GM12878 (cell line): Measurements from ENCODE around the gene ITPR2. TPM values are rescaled to one million over a fixed set of nuclear protein-coding genes. Genes with fewer than 3 reads are reported as not detected.

ENCODE experiments used
- ATF7 ChIP-seq: fragments of 450-650 bp; IDR thresholded peaks from 2 replicates; pipeline ENCODE4 v1.6.1; 2016; ENCODE audit warnings: low read depth, mild to moderate bottlenecking
- BHLHE40 ChIP-seq, 2 experiments: fragments of 450-650 bp in 1 of 2; IDR thresholded peaks; 2 replicates each; pipeline ENCODE4 v1.6.1; 2011 to 2017; ENCODE audit warnings: low read depth in 2 of 2, borderline replicate concordance in 1 of 2, improper control_type of control experiment in 1 of 2, low read length in 1 of 2, mild to moderate bottlenecking in 1 of 2
- BRCA1 ChIP-seq: IDR thresholded peaks from 2 replicates; pipeline ENCODE4 v1.6.1; 2011; ENCODE audit warnings: low read depth, low read length, improper control_type of control experiment
- CBX3 ChIP-seq: fragments of 200-600 bp; sonication (generic); IDR thresholded peaks from 2 replicates; pipeline ENCODE4 v1.6.1; 2016; ENCODE audit warnings: low read depth, borderline replicate concordance
- CREB1 ChIP-seq: IDR thresholded peaks from 2 replicates; pipeline ENCODE4 v1.6.1; 2012; ENCODE audit warnings: low read depth, mild to moderate bottlenecking, inconsistent platforms
- CTCF ChIP-seq, 3 experiments: IDR thresholded peaks in 2 of 3; conservative IDR thresholded peaks in 1 of 3; 2 replicates each; pipeline ENCODE4 v1.5.1; 2011; ENCODE audit warnings: low read depth in 3 of 3, low read length in 3 of 3, mild to moderate bottlenecking in 3 of 3, control low read depth in 2 of 3, moderate library complexity in 2 of 3, inconsistent platforms in 1 of 3, mixed read lengths in 1 of 3; ENCODE audit not compliant: control insufficient read depth in 2 of 3, insufficient read depth in 1 of 3; ENCODE audit errors: extremely low read depth in 1 of 3
- E4F1 ChIP-seq: fragments of 450-650 bp; IDR thresholded peaks from 2 replicates; pipeline ENCODE4 v1.6.1; 2018; ENCODE audit warnings: borderline replicate concordance, mild to moderate bottlenecking; ENCODE audit not compliant: partially characterized antibody
- EZH2 ChIP-seq: IDR thresholded peaks from 2 replicates; pipeline ENCODE4 v1.6.1; 2012; ENCODE audit warnings: low read depth, mild to moderate bottlenecking, control low read depth, inconsistent platforms, low read length, borderline replicate concordance; ENCODE audit not compliant: control insufficient read depth
- HCFC1 ChIP-seq: fragments of 150-350 bp; IDR thresholded peaks from 2 replicates; pipeline ENCODE4 v1.6.1; 2014; ENCODE audit warnings: low read length
- HDGF ChIP-seq: fragments of 450-650 bp; IDR thresholded peaks from 2 replicates; pipeline ENCODE4 v1.6.1; 2016; ENCODE audit warnings: antibody characterized with exemption
- IRF5 ChIP-seq: fragments of 450-650 bp; IDR thresholded peaks from 2 replicates; pipeline ENCODE4 v1.6.1; 2017; ENCODE audit warnings: borderline replicate concordance
- KAT2A ChIP-seq: conservative IDR thresholded peaks from 2 replicates; pipeline ENCODE4 v1.6.1; 2011; ENCODE audit warnings: low read depth, low read length; ENCODE audit not compliant: control insufficient read depth
- LARP7 ChIP-seq: fragments of 450-650 bp; IDR thresholded peaks from 2 replicates; pipeline ENCODE4 v1.6.1; 2017; ENCODE audit warnings: mild to moderate bottlenecking
- NFIC ChIP-seq: IDR thresholded peaks from 2 replicates; pipeline ENCODE4 v1.6.1; 2012; ENCODE audit warnings: low read depth, mild to moderate bottlenecking, inconsistent platforms, low read length, moderate library complexity
- NR2C2 ChIP-seq: IDR thresholded peaks from 2 replicates; pipeline ENCODE4 v1.6.1; 2011; ENCODE audit warnings: borderline replicate concordance, low read depth; ENCODE audit not compliant: control insufficient read depth, insufficient read length
- NR2F1 ChIP-seq: fragments of 450-650 bp; conservative IDR thresholded peaks from 2 replicates; pipeline ENCODE4 v1.6.1; 2017; ENCODE audit warnings: mild to moderate bottlenecking
- PML ChIP-seq: IDR thresholded peaks from 2 replicates; pipeline ENCODE4 v1.6.1; 2012; ENCODE audit warnings: low read length, inconsistent platforms
- POLR2A ChIP-seq: IDR thresholded peaks from 2 replicates; pipeline ENCODE4 v1.6.1; 2011; ENCODE audit warnings: low read depth, mild to moderate bottlenecking, low read length
- RBBP5 ChIP-seq: fragments of 200-600 bp; sonication (generic); conservative IDR thresholded peaks from 2 replicates; pipeline ENCODE4 v1.6.1; 2016
- RCOR1 ChIP-seq: conservative IDR thresholded peaks from 2 replicates; pipeline ENCODE4 v1.6.1; 2012; ENCODE audit warnings: low read depth, low read length, improper control_type of control experiment
- SIN3A ChIP-seq: IDR thresholded peaks from 2 replicates; pipeline ENCODE4 v1.6.1; 2012; ENCODE audit warnings: low read depth, low read length, improper control_type of control experiment
- SMAD1 ChIP-seq: fragments of 450-650 bp; IDR thresholded peaks from 2 replicates; pipeline ENCODE4 v1.6.1; 2018; ENCODE audit warnings: mild to moderate bottlenecking, low read depth; ENCODE audit not compliant: partially characterized antibody
- STAT1 ChIP-seq: fragments of 450-650 bp; conservative IDR thresholded peaks from 2 replicates; pipeline ENCODE4 v1.6.1; 2014; ENCODE audit warnings: antibody characterized with exemption, mild to moderate bottlenecking
- STAT3 ChIP-seq: IDR thresholded peaks from 2 replicates; pipeline ENCODE4 v1.6.1; 2011; ENCODE audit warnings: low read depth, low read length, improper control_type of control experiment
- ZBED1 ChIP-seq: IDR thresholded peaks from 2 replicates; pipeline ENCODE4 v1.6.1; 2016; ENCODE audit warnings: borderline replicate concordance
- ZNF24 ChIP-seq: fragments of 450-650 bp; IDR thresholded peaks from 2 replicates; pipeline ENCODE4 v1.6.1; 2017; ENCODE audit warnings: antibody characterized with exemption, mild to moderate bottlenecking
- ZNF274 ChIP-seq: IDR thresholded peaks from one replicate; pipeline ENCODE4 v1.8.0; 2011; ENCODE audit not compliant: insufficient read length, insufficient read depth
- polyA plus RNA-seq, 11 experiments: library from polyadenylated mRNA; depleted of rRNA in 4 of 11; unstranded in 6 of 11; stranded (reverse) in 5 of 11; fragments of >200 nt; fragmentation: Nextera tagmentation in 4 of 11; fragmentation: Illumina TruSeq in 1 of 11; extraction: Ambion mirVana in 4 of 11; extraction: Trizol in 1 of 11; gene quantifications; 1 replicate in 1 of 11; 2 replicates in 10 of 11; pipeline versions ENCODE4 v1.2.1 to v1.2.3, GENCODE V29; 2011 to 2016; ENCODE audit warnings: inconsistent platforms in 2 of 11, missing spikeins in 2 of 11, low read depth in 1 of 11
- total RNA-seq, 4 experiments: library from RNA; depleted of rRNA in 3 of 4; stranded (reverse); fragments of >200 nt in 3 of 4; fragmentation: Illumina TruSeq in 1 of 4; extraction: Trizol in 1 of 4; gene quantifications; 2 replicates each; pipeline versions ENCODE4 v1.2.1 to v1.2.3, GENCODE V29; 2013 to 2021

Gene ITPR2
- total and polyA plus RNA-seq, 10 of the 15 experiments (the other 5 are each of a cell fraction or from before 2014, with no cell fraction given), result 7.5 to 76.2 (median 47.1) TPM

- TF ChIP-seq NR2C2 (no peak), BHLHE40 (IDR thresholded peaks at IDR 0.05; ENCODE audit: borderline replicate concordance in 1 of 2, low read depth in 2 of 2, low read length in 1 of 2) (no peak), STAT3 (no peak), KAT2A (no peak), NR2F1 (peak; percentile 58), EZH2 (no peak), SIN3A (no peak), HDGF (no peak), CREB1 (peak; percentile 50; the same call in 1 of the 2 replicates), E4F1 (no peak), RCOR1 (no peak), POLR2A (no peak), RBBP5 (no peak), CBX3 (no peak), LARP7 (no peak), SMAD1 (peak; percentile 38), ZBED1 (peak; percentile 91; the same call in 1 of the 2 replicates), ZNF274 (no peak), BRCA1 (no peak), ZNF24 (0 out of 2 replicates have a peak, but pooled peaks have one; percentile 48), IRF5 (no peak), PML (peak; percentile 64; the same call in 1 of the 2 replicates), ATF7 (peak; percentile 72), HCFC1 (no peak), NFIC (peak; percentile 89; the same call in 1 of the 2 replicates), CTCF (IDR thresholded peaks at IDR 0.05 in 2 of 3, conservative IDR thresholded peaks at IDR 0.05 in 1 of 3; ENCODE audit: control insufficient read depth in 2 of 3, extremely low read depth in 1 of 3, insufficient read depth in 1 of 3, low read depth in 3 of 3, low read length in 3 of 3) (no peak), STAT1 (no peak)
These were observed 109.3 kb downstream of the ITPR2 start (continued) for GRCh38 chr12:26723379-26724308.
